Superior temporal gyrus (tissue), 1 donor: ENCODE results near the gene PSME1.
A peak's percentile ranks its signal among the peaks of the same experiment; 100 is the strongest.

ENCODE experiments used
- DNase-seq: peaks from one replicate; pipeline ENCODE4 v3.0.0-alpha.2; 2016; ENCODE audit errors: extremely low spot score

The PSME1 gene

DNA sequence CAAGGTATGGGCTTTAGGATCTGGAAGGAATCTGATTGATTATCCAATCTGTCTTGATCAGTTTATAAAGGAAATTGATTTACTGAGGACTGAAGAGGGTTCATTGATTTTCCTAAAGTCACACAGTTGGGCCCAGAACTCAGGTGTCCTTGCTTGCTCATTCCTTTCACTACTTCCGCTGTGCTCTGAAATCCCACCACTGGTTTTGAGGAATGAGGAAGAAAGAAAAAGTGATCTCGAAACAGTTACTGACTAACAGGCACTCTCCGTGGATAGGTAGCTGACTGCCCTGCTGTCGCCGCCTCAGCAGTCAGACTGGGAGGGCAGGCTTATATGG is 5.6 kb upstream of the PSME1 start, which contains the start of gene FITM1:
Gene FITM1, plus strand, starts transcription at position 280 of the 337 bp plus-strand sequence. CDS start 905 bp downstream, outside the sequence.
- DNase-seq: no peak

DNA sequence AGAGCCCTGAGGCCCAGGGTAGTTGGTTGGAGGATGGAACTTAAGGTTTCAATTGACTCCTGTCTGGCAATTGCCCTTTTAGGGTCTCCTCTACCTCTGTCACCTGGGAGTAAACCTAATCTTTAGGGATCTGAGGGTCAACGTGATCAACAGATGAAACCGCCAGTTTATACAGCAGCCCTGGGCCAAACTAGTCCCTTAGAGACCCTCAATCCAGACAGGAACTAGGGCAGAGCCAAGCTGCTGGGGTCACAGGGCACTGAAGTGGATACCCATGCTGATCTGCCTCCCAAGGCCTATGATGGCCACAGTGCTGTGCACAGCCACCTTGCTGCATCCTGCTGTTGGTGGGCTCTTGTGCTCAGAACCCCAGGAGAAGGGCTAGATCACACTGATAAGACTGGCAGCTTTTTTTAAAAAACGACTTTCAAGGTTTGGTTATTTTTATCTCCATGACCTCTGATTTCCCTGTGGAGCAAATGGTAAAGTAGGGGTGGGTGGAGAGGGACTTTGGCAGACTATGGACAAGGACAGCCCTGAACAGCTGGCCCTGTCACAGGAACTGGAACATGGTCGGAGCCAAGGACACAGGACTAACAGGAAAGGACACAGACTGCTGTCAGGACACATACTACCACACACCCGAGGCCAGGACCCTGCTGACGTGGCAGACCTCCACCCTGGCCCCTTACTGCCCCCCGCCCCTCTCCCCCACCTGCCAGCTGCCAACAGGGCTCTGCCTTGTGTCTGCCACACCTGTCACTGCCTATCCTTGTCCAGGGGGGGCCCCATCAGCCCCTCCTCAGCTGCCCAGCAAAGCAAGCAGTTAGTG is 5.1 kb upstream of the PSME1 start:
- DNase-seq: no peak

DNA sequence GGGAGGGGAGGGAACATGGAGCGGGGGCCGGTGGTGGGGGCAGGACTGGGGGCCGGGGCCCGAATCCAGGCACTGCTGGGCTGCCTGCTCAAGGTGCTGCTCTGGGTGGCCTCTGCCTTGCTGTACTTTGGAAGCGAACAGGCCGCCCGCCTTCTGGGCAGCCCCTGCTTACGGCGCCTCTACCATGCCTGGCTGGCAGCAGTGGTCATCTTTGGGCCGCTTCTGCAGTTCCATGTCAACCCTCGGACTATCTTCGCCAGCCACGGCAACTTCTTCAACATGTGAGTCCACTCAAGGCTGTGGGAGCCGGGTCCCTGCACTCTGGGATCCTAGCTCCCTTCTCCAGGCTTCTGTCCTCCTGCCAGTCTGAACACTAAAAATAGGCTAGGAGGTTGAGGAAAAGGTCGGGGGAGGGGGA is 4.4 kb upstream of the PSME1 start:
- no peak for DNase-seq

DNA sequence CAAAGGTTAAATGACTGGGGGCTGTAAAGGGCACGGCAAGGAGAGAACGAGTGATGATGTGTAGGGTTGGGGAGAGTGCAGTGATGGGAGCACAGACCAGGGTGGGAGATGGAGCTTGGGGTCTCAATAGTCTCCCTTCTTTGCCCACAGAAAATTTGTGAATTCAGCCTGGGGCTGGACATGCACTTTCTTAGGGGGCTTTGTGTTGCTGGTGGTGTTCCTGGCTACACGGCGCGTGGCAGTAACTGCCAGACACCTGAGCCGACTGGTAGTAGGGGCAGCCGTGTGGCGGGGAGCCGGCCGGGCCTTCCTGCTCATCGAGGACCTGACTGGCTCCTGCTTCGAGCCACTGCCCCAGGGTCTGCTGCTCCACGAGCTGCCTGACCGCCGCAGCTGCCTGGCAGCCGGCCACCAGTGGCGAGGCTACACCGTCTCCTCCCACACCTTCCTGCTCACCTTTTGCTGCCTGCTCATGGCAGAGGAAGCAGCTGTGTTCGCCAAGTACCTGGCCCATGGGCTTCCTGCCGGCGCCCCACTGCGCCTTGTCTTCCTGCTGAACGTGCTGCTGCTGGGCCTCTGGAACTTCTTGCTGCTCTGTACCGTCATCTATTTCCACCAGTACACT is 3.8 kb upstream of the PSME1 start:
- no peak for DNase-seq

DNA sequence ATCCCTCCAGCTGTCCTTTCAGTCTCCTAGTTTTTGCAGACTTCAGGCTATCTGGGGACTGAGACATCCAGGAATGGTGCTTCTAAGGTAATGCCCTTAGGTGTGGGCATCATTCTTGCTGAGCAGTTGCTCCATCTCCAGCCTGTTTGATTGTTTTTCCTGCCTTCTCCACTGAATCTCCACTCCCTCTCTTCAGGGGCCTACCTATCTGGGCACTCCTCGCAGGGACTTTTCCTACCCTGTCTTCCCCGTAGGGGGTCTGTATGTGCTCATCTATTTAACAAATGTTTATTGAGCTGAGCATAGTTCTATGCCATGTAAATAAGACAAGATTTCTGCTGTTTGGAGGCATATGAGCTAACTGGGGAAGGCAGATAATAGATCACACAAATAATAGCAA is 3.0 kb upstream of the PSME1 start:
- no peak for DNase-seq

DNA sequence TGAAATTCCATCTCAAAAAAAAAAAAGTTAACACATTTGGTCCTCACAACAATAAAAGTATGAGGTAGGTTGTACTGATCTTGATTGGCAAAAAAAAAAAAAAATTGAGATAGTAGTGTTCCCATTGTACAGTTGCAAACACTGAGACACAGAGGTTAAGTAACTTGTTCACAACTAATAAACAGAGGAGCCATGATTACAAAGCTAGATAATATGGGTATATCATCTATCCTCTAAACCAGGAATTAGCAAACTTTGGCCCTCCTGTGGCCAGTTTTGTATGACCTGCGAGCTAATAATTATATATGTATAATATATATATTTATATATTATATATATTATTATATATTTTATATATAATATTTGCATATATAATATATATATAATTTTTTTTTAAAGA is 2.3 kb upstream of the PSME1 start:
- DNase-seq: no peak

DNA sequence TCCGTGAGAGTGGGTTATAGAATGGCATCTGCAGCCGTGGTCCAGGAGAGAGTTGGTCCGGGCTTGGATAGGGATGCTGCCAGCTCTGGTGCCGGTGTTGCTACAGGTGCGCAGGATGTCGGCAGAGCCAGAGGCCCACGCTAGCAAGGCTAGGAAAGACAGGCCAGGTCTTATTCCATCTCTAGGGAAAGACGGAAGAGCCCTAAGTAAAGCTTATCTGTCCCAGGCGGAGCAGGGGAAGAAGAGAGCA is 485 bp upstream of the PSME1 start:
- peak; percentile 17 for DNase-seq

DNA sequence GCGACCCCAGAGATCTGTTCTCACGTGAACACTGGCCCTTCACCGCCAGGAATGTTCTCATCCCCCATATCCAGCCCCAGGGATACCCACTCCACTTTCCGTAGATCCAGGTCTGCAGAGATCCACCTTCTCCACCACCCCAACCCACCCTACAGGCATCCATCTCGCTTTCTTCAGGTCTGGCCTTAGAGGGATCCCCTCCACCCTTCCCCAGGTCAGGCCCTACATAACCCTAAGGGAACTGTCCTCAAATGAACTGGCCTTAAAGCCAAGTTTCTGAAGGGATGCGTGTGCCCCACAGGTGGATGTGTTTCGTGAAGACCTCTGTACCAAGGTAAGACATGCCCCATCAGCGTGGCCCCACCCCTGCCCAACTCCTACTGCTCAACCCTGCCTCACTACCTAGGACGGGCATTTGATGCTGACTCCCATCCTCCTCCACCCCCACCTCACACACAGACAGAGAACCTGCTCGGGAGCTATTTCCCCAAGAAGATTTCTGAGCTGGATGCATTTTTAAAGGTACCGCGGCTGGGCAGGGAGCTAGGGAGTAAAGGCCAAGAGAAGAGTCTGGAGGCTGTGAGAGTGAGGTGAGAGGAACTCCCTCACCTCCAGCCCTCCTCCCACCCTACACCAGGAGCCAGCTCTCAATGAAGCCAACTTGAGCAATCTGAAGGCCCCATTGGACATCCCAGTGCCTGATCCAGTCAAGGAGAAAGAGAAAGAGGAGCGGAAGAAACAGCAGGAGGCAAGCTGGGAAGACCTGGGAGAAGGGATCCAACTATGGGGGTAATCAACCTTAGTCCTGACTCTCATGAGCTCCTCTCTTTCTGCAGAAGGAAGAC is 912 bp downstream of the PSME1 start:
- DNase-seq: no peak

DNA sequence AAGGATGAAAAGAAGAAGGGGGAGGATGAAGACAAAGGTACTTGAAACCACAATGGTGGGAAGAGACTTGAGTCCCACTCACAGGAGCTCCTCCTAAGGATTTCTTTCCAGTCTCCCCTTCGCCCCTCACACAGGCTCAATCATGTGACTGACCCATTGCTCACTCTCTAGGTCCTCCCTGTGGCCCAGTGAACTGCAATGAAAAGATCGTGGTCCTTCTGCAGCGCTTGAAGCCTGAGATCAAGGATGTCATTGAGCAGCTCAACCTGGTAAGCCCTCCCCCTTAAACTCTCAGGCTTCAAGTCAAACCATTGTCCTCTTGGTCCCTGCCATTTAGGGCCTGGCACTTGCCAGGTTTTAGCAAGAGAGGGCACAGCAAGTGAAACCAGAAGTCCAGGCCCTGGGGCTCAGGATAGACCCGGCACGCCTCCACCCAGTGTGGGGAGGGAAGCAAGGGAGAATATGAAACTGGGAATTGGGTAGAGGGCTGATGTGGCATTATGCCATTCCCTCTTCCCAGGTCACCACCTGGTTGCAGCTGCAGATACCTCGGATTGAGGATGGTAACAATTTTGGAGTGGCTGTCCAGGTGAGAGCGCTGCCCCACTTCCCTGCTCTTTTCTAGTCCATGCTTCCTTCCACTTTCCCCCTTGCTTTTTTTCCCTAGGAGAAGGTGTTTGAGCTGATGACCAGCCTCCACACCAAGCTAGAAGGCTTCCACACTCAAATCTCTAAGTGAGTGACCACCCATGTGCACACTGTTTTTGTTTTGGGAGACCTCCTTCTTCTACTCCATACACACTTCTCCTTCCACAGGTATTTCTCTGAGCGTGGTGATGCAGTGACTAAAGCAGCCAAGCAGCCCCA is 1.8 kb downstream of the PSME1 start:
- no peak for DNase-seq

DNA sequence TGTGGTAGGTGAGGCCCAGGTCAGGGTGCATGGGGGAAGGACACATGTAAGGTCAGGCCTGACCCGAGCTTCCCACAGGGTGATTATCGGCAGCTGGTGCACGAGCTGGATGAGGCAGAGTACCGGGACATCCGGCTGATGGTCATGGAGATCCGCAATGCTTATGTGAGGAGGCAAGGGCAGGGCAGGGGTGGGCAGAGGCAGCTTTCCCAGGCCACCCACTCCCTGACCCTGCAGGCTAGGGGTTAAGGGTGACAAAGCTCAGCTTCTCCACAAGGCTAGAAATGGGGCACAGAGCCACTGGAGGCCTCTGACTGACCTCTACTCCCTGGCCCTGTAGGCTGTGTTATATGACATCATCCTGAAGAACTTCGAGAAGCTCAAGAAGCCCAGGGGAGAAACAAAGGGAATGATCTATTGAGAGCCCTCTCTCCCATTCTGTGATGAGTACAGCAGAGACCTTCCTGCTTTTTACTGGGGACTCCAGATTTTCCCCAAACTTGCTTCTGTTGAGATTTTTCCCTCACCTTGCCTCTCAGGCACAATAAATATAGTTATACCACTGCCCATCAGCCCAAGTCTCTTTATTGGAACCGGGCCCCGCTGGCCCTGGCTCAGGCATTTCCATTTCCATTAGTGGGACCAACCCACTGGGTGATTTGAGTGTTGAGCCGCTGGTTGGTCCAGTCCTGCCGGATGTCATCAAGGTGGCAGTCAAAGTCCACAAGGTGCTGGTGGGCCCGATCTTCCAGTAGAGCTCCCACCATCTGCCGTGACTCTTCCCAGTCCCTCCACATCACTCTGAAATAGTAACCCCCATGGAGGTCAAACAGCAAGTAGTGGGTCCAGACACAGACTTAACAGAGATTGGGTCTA is 2.6 kb downstream of the PSME1 start:
- DNase-seq: no peak

DNA sequence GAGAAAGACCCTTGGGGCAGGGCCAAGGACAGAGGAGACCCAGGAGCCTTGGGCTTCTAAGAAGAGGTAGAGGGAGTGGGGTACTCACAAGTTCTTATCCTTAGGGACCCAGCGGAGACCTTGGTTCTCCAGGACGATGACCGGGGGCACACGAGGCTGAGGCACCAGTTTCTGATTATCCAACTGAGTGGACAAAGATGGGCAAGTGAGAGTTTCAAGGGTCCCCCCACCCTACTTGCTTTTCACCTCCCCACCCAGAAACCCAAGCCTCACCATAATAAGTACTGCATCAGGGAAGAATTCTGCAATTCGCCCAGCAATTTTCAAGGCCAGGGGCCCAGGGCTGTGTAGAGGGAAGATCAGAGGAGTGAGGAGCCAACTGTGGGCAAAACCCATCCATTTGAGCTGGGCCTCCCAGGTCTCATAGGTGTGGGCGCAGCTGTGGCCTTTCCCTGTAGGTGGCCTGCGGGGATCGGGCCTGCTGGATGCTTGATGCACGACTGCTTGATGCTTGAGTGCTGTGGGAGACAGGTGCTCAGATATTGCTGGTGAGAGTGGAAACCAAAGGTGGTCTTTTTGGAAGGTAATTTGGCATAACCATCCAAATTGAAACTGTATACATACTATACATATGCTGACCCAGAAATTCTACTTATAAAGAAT is 3.4 kb downstream of the PSME1 start:
- DNase-seq: no peak

DNA sequence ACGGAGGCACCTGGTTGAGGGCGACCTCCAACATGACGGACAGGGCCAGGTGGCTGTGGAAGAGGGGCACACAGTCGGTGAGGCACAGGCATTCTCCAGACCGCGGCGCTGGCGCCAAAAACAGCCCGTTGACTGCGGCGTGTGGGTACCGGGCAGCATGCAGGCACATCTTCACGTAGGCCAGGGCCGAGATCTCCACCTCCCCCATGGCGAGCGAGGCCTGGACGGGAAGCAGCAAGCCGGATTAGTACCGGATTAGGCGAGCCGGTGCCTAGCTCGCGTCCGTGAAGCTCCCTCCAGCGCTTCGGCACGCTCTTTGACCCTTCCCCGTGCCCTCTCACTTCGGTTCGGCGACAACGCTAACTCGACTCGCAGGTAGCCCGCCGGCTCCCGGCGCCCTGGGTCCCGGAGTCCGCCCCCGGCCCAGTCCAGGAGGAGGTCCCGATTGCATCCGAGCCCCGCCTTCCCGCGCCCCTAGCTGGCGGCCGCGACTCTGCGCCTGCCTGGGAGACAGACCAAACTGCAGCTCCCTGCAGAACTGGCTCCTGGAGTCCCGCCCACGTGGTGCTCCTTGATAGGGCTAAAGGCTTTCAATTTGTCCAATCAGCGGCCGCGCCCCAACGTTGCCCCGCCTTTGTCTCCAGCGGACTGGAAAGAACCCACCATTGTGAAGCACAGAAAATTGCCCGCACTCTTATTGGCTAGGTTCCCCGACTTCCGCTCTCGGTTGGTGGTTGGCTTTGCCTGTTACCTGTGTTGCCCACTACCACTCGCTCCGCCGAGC is 5.3 kb downstream of the PSME1 start, which contains the start of gene EMC9:
Gene EMC9, minus strand, starts transcription at position 495 of the 784 bp plus-strand sequence. Its CDS starts 287 bp downstream, at position 208.
- DNase-seq: peak; percentile 100

DNA sequence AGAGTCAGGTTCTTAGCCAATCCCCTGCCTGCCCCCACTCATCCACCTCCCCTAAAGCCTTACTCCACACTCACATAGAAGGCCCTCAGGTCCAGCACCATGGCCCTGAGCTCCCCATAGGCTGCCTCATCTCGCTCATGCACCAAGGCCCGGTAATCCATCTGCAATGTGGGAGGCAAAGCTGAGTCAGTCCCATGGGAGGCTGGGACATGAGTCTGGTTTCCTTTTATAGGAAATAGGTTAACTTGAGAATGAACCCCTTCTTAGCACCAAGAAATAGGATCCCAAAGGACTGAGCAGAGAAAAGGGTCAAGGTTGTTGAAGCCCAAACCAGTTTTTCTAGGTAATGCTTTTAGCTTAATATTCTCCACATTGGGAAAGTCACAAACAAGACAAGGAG is 7.5 kb downstream of the PSME1 start:
- DNase-seq: no peak

DNA sequence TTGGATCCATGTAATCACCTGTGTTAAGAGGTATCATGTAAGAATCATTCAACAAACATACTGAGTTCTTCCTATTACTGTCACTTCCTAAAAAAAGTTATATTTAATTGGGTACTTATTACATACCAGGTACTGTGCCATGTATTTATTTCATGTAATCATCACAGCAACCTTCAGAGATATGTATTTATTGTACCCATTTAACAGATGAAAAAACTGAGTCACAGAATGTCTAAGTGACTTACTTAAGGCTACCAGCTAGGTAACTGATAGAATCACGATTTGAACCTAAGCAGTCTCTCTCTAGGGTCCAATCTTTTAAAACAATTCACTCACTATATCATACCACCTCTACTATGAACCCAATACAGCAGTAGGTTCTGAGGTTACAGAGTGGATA is 8.5 kb downstream of the PSME1 start:
- no peak for DNase-seq

DNA sequence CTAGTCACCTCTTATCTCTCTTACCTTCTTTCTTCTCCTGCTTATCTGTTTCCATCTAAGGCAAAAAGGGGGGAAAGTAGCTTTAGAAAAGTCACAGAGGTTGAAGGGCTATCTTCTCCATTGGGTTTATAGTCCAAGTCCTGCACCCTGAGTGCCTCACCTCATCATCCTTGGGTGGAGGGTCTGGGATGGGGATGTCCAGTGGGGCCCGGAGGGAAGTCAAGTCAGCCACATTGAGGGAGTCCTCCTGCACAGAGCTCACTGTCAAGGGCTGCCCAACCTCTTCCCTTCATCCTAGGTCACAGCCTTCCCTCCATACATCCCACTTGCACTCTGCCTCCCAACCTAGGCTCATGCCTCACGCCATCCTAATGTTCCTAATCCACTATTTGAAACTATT is 9.2 kb downstream of the PSME1 start:
- DNase-seq: no peak

DNA sequence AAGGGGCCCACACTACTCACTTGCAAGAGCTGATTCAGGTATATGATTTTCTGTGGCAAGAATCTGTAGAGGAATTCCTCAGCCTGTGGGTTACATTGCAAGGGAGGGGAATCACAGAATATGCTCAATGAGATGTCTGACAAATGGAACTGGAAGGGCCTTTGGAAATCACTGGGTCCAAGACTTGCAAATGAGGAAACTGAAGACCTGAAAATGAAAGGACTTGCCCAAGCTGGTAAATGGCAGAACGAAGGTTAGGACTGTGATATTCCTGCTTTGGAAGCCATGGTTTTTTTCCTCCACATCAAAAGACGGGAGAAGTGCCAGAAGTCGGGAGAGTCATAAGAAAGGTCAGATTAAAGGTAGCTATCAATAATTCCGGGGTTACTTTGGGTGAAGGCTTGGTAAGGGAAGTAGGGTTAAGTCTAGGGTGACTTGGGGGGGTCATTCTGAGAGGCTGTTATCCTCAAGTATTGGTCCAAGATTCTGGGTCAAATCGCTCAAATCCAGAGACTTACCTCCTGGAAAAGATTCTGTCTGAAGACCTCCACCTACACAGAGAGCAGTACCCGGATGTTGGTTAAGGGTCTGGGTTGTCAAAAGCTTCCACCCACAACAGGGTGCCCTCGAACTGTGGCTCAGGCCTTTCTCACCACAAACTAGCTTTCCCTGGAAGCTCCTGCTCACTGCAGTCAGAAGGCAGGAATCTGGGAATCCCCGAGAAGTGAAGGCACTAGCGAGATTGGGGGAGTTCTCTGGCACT is 9.9 kb downstream of the PSME1 start:
- no peak for DNase-seq

DNA sequence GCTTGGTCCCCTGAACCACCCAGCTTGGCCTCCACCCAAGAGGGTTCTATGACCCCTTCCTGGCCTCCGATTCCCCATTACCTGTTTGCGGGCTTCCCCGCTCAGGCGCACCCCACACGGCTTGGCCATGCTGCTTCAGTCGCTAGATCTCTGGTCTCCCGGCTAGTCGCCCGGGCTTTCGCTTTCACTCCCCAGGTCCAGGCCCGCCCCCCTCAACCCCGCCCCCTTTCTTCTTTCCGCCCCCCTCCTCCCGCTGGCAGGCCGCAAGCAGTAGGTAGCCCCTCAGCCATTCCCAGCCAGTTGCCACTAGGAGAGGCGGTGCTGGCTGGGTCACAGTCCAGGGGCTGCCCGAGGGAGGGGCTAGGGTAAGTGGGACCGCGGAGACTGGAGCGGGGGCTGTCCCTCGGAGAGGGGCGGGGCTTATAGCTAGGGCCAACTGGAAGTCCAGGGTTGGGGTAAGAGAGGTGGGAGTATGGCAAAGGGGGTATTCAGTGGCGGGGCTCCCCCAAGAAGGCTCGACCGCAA is 10.5 kb downstream of the PSME1 start, which contains the start of gene PSME2:
Gene PSME2, minus strand, starts transcription at position 158 of the 525 bp plus-strand sequence. Its CDS starts 29 bp downstream, at position 129.
- DNase-seq: peak; percentile 72
